ENCODE data around the gene NCAM2.

DNA sequence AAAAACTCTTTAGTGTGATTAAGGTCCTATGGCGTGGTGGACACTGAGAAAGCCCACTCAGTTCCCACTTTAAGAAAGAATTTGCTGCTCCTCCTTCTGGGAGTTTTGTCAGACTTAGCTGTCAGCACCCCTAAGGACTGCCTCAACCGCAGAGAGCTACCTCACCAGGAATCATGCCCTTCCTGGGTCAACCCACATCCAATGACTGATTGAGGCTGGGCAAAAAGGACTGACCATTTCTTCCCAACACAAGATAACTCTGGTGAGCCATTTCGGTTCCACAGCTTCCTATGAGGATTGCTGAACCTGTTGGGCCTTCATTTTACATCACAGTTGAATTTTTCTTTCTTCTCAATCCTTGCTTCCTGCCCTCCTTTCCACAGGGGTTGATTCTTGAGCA, 197.9 kb downstream of the NCAM2 start:
- no peak for TF ChIP-seq GATA2 (IDR thresholded peaks at IDR 0.05; ENCODE audit: low read depth, low read length)
- no peak for TF ChIP-seq GATA3 (IDR thresholded peaks at IDR 0.05; ENCODE audit: low read depth, low read length)

Data from SH-SY5Y (cell line).